Motor neuron (in vitro differentiated cells): ENCODE data around the gene DRAM2. TPM values are rescaled to one million over a fixed set of nuclear protein-coding genes. Genes with fewer than 3 reads are reported as not detected.

Source experiments
- ATAC-seq, 8 experiments: fragments of 200-7000 bp; cut with Tn5 transposase; replicated peaks in 6 of 8; 2 replicates each; pipeline ENCODE4 v1.8.0; 2021; ENCODE audit warnings: mild to moderate bottlenecking in 8 of 8, moderate library complexity in 8 of 8
- H3K27ac ChIP-seq, 2 donors: fragments of 250-450 bp; sonication (Bioruptor Pico); 2 replicates each; pipeline ENCODE4 v1.9.0; 2021; ENCODE audit warnings: antibody characterized with exemption in 2 of 2, mild to moderate bottlenecking in 2 of 2, moderate library complexity in 1 of 2
- H3K4me1 ChIP-seq, 2 donors: fragments of 250-450 bp; sonication (Bioruptor Pico); replicated peaks in 1 of 2; 2 replicates each; pipeline ENCODE4 v1.6.1; 2021; ENCODE audit warnings: antibody characterized with exemption in 2 of 2, mild to moderate bottlenecking in 2 of 2, moderate library complexity in 1 of 2
- H3K4me3 ChIP-seq, 5 donors: fragments of 250-450 bp; sonication (Bioruptor Pico); 2 replicates each; pipeline ENCODE4 v1.9.0; 2021; ENCODE audit warnings: antibody characterized with exemption in 5 of 5, mild to moderate bottlenecking in 5 of 5, moderate library complexity in 4 of 5
- WGBS, 10 experiments: fragments of 450-650 bp; shearing (Covaris generic); methylation state at CpG; one replicate each; pipeline ENCODE4 v1.0.0; 2022; 5-methylcytosine and 5-hydroxymethylcytosine counted together
- in situ Hi-C, 9 experiments: fragments of 400-800 bp; cut with MboI; loops; one replicate each; pipeline ENCODE4 v1.15.0; 2021; ENCODE audit warnings: low sequenced_read_pairs in 9 of 9, low pct_unique_long_range_greater_than_20kb in 2 of 9; ENCODE audit not compliant: unreplicated experiment in 9 of 9
- total RNA-seq, 8 experiments: library from RNA; unstranded; fragments of 300-600 nt; gene quantifications; 2 replicates each; pipeline versions ENCODE4 v1.2.3 to v1.2.4, GENCODE V29; 2022

The DRAM2 gene
- 10 to 100 TPM; 26.8 to 50.3 (median 42.4) TPM for total RNA-seq

DNA sequence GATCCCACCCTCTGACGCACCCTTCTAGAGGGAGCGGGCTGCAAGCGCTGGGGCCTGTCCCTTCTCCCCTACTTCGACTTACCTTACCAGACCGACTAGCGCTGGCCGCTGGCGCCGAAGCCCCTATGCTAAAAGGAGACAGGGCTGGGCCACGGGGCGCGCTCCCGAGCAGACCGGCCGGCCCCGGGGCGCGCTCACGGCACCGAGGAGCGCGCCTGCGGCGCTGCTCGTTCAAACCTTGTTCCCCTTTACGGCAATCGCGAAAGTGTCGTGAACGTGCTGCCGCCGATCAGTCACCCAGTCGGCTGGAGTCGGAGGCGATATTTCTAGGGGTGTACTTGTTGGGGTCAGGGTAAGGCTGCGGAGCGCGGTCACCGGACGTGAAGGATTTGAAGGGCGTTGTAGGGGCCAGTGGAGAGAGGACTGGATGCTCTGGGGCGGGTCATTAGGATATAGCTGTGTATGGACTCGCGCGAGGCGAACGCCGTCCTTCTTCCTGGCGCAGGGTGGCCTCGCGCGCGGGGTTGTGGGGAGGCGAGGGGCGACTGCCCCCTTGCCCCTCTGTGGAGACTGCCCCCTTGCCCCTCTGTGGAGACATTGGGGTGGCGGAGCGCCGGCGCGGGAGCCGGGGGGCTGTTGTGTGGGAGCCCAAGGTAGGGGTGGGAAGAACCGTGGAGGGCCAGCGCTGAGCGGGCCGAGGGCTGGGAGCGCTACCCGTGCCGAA is at the start of gene DRAM2, which contains the start of gene CEPT1:
TSS of gene DRAM2 (minus strand) at position 138 of the 724 bp plus-strand sequence. CDS start 8,539 bp downstream, outside the sequence.
TSS of gene CEPT1 (plus strand) at position 268 of the 724 bp plus-strand sequence. CDS start 7,492 bp downstream, outside the sequence.
- Histone ChIP-seq H3K4me3 (peak within 1 kb of the TSS; percentile 56 to 91 (median 80)), H3K4me1 (peaks cover 6 to 15% of the 10 kb centered on the region in 2 donors), H3K27ac (peak within 1 kb of the TSS; percentile 87 to 89)
- peak; percentile 74 to 90 (median 85) for ATAC-seq
- WGBS, 10 experiments, result 1% methylated on average over 24 to 32 of the region's 68 CpGs; no CpG with 5 or more reads in 8 of the 10 experiments
- in situ Hi-C loops, result no loop called here

DNA sequence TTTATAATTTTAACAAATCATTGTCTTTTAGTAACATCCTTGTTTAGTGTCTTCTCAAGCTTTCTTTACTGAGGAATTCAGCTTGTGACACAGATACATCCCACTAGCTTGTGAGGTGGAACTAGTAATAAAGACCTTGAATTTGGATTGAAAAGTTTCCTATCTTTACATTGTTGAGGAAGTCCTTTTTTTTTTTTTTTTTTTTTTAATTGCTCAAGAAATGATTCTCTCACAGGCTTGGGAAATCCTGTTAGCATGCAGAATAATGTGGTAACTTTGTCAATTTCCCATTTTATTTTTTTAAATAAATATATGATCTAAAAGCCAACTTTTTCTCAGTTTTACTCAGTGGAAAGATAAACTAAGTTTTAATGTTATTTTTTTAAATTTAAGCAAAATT is 44.8 kb upstream of the DRAM2 start:
- in situ Hi-C loops, result no loop called here
- no peak for ATAC-seq
- Histone ChIP-seq H3K4me3 (no peak overlapping the region), H3K27ac (no peak overlapping the region), H3K4me1 (no peaks in the 10 kb centered on the region)

DNA sequence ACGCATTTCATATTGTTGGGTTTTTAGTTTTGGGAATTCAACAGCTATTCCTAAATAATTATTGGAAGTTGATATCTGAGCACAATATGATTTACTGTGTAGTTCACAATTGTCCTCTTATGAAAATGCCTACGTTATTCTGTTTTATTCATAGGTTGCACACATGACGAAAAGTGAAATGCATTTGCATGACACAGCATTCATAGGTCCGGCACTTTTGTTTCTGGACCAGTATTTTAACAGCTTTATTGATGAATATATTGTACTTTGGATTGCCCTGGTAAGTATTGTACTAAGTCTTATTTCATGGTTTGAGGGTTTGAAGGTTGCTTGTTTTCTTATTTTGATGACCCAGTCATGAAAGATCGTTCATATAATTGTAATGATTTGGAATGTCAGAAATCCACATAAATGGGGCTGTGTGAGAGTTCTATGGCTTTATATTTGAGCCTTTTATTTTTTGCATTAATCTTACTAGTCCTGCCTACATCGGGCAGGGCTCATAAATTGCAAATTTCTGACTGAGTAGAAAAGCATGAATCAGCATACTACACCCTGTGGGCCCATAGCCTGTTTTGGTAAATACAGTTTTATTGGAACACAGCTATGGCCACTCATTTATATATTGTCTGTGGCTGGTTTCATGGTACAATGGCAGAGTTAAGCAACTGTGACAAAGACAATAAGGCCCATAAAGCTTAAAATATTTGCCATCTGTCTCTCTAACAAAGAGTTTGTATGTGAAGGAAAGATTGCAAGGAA is 43.6 kb upstream of the DRAM2 start:
- no peak overlapping the region for H3K27ac ChIP-seq
- peak in 3 of 8 experiments; percentile 96 to 99 (median 97) for ATAC-seq
- no peaks in the 10 kb centered on the region for H3K4me1 ChIP-seq
- no peak overlapping the region for H3K4me3 ChIP-seq
- in situ Hi-C loops, result no loop called here
- WGBS, 10 experiments, result 0 to 100% (median 91%) methylated on average over 2 to 6 of the region's 6 CpGs

DNA sequence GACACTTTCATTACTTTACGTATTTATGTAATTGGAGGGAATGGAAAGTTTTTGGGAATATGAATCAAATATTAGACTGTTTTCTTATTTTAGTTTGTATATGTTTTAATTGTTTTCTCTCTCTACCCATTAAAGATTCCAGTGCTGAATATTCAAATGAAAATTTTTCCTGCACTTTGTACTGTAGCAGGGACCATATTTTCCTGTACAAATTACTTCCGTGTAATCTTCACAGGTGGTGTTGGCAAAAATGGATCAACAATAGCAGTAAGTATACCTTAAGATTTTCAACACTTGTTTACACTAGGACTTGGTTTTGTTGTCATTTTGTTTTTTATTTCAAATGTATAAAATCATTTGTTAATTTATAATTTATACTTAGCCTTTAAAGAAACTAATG is 42.2 kb upstream of the DRAM2 start:
- Histone ChIP-seq H3K27ac (no peak overlapping the region), H3K4me1 (no peaks in the 10 kb centered on the region), H3K4me3 (no peak overlapping the region)
- WGBS, 10 experiments, result 83 to 100% (median 97%) methylated on average over 1 to 2 of the region's 2 CpGs
- in situ Hi-C loops, result no loop called here
- ATAC-seq, result no peak

DNA sequence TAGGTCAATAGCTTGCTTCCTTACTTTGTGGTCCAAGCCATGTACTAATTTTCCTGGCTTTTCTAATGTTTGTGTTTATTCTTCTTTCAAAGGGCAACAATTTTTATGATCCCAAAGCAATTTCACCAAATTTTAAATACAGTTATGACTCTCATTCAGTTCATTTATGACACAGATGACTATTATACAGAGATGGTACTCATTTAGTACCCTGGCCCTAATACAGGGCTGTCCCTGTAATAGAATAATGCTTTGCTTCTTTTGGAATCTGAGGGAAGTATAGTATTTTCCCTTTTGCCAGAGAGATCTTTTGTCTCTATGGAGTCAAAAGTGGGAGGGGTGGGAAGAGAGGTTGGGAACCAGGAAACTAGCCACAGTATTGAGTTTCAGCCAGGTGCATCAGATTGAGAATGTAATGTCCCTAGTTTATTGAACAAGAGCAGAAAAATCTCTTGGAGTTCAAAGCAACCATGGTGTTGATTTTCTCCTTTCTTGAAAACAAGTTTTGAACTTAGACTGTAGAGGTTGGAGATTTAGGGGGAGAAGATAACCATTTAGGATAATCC is 40.2 kb upstream of the DRAM2 start:
- H3K4me1 ChIP-seq, result no peaks in the 10 kb centered on the region
- H3K4me3 ChIP-seq, result no peak overlapping the region
- H3K27ac ChIP-seq, result no peak overlapping the region
- in situ Hi-C loops, result no loop called here
- no peak for ATAC-seq

DNA sequence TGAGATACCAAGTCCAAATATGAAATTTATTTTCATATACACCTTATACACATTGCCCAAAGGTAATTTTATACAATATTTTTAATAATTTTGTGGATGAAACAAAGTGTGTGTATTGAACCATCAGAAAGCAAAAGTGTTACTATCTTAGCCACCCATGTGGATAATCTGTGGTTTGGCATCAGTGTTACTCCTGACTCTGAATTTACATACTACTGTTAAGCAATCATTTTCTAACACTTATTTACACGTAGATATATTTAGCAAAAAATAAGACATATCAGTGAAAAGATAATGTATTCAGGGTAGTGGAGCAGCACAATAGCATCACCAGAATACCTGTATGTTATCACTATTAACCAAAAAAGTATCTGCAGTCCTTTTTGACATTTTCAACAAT is 36.8 kb upstream of the DRAM2 start:
- in situ Hi-C loops, result no loop called here
- H3K27ac ChIP-seq, result no peak overlapping the region
- WGBS, 10 experiments, result 30 to 100% (median 88%) methylated on average over 1 of the region's 1 CpG; no CpG with 5 or more reads in 1 of the 10 experiments
- peak in 2 of 8 experiments; percentile 38 to 39 for ATAC-seq
- H3K4me3 ChIP-seq, result no peak overlapping the region
- H3K4me1 ChIP-seq, result no peaks in the 10 kb centered on the region

DNA sequence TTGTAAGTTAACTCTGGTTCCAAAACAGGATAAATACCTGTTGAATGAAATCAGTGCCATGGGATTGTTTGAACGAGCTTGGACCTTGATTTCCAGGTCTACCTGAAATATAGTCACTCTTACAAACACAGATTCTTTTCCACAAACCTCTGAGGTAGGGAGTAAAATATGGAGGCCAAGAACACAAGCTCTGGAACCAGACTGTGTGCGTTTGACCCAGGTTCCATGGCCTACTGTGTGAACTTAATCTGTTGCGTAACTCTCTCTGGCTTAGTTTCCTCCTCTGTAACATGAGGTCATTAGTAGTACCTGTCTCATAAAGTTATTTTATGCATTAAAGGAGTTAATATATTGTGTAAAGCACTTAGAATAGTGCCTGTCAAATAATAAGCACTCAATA is 35.5 kb upstream of the DRAM2 start:
- Histone ChIP-seq H3K4me3 (no peak overlapping the region), H3K4me1 (no peaks in the 10 kb centered on the region), H3K27ac (no peak overlapping the region)
- no peak for ATAC-seq
- in situ Hi-C loops, result no loop called here
- 60 to 100% (median 91%) methylated on average over 1 to 3 of the region's 3 CpGs for WGBS, 10 experiments

DNA sequence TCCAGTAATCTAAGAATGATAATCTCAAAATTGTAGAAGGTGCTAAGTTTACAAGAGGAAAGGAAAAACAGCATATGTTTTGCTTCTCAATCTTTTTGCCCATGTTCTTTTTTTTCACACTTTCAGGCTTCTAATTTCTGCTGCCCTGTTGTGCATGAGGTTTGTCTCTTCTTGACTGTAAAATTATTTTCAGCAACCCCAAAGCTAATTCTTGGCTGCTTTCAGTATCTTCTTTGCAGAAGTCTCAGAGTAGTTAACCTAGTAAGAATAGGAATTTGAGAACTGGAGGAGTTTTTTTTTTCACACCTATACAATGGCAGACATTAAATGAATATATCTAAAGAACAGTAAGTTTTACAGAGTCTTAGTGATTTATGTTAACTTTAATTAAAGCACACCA is 34.2 kb upstream of the DRAM2 start:
- Histone ChIP-seq H3K4me3 (no peak overlapping the region), H3K27ac (no peak overlapping the region), H3K4me1 (no peaks in the 10 kb centered on the region)
- ATAC-seq, result no peak
- in situ Hi-C loops, result no loop called here

DNA sequence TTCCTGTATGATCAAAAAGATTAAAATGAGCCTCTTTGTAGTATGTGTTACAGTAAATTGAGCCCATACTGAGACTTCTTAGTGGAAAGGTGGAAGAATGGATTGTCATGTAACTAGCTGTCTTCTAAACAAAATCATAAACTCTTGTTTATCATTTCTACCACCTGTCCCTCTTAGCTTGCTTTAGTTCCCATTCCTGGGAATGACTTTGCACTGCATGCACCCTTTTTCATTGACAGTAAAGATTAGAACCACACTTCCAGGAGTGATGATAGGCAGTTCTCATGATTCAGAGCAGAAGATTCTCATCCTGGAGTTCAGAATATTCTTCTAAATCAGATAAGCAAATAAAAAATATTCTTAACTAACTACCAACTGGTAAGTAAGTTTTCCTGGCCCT is 32.6 kb upstream of the DRAM2 start:
- Histone ChIP-seq H3K4me1 (no peaks in the 10 kb centered on the region), H3K4me3 (no peak overlapping the region), H3K27ac (no peak overlapping the region)
- in situ Hi-C loops, result no loop called here
- ATAC-seq, result no peak

DNA sequence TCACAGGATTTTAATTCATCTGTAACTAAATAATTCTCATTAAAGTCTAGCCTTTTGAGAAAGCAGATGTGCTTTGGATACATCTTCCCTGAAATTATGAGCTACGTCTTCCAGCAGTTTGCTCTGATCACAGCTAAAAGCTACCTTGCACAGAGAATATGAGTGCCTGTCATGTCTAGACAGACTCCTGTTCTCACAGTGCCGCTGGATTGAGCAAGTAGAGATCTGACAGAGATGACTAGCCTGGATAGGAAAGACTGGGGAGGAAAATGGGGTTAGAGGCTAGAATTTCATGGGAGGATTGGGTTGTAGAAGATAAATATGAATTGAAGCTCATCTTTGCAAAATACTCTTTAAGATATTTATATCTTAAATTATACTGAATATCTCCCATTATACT is 24.3 kb upstream of the DRAM2 start:
- 83 to 100% (median 97%) methylated on average over 1 to 2 of the region's 2 CpGs; no CpG with 5 or more reads in 2 of the 10 experiments for WGBS, 10 experiments
- in situ Hi-C loops, result no loop called here
- no peak for ATAC-seq
- Histone ChIP-seq H3K4me3 (no peak overlapping the region), H3K27ac (no peak overlapping the region), H3K4me1 (peaks cover 2 to 18% of the 10 kb centered on the region in 2 donors)

DNA sequence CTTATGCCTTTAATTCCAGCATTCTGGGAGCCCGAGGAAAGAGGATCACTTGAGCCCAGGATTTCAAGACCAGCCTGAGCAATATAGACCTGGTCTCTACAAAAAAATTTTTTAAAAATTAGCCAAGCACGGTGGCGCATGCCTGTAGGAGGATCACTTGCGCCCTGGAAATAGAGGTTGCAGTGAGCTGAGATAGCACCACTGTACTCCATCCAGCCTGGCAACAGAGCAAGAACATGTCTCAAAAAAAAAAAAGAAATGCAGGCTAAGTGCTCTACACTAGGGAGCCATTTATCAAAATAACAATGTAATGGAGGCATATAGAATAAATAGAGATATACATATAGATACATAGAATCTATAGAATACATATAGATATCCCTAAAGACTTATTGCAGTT is 23.5 kb upstream of the DRAM2 start:
- WGBS, 10 experiments, result 85 to 100% (median 95%) methylated on average over 1 to 4 of the region's 4 CpGs
- Histone ChIP-seq H3K4me1 (peaks cover 2 to 18% of the 10 kb centered on the region in 2 donors), H3K27ac (no peak overlapping the region), H3K4me3 (no peak overlapping the region)
- ATAC-seq, result peak in 1 of 8 experiments; percentile 8
- in situ Hi-C loops, result no loop called here

DNA sequence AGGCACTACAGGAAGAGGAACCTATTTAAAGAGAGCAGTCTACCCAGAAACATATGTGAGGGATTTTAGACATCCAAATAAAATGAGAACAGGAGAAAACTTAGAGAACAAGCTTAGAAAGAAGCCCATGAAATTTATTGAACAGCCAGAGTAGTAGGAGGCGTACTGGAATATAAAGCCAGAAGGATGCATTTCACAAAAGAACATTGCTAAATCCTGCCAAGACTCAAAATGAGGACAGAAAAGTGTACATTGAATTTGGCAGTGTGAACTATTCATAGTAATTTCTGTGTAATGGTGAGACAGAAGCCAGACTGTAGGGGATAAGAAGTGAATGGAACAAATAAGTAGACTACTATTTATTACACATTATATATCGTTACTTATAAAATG is 22.6 kb upstream of the DRAM2 start:
- peaks cover 2 to 18% of the 10 kb centered on the region in 2 donors for H3K4me1 ChIP-seq
- no peak for ATAC-seq
- H3K4me3 ChIP-seq, result no peak overlapping the region
- in situ Hi-C loops, result no loop called here
- no peak overlapping the region for H3K27ac ChIP-seq
- 86 to 100% (median 100%) methylated on average over 1 to 2 of the region's 2 CpGs; no CpG with 5 or more reads in 1 of the 10 experiments for WGBS, 10 experiments

DNA sequence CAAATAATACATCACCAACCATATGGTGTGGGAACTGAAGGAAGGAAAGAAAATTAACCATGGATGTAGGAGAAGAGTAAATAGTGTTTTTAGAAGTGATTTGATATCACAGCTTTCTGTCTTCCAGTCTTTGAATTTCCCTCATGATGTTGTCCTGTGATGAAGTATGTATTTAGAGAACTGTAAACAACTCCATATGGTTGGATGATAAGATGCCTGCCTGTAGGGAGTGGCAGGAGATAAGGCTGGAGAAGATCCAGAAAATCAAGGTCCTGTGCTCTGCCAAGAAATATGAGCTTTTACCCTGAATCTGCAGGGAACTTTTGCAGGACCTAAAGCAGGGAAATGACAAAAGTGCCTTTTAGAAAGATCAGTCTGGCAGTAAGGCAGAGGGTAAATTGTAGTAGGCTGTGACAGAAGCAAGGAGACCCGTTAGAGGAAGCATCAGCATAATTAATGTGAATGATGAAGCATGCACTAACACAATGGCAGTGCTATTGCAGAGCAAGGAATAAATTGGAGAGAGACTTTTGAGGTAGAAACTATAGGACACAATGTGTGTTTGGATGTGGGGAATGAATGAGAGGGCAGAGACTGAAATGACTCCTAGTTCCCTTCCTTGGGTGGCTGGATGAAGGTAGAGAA is 22.1 kb upstream of the DRAM2 start:
- Histone ChIP-seq H3K4me1 (peaks cover 2 to 18% of the 10 kb centered on the region in 2 donors), H3K4me3 (no peak overlapping the region), H3K27ac (no peak overlapping the region)
- WGBS, 10 experiments, result 0 to 60% (median 13%) methylated on average over 1 of the region's 1 CpG; no CpG with 5 or more reads in 2 of the 10 experiments
- in situ Hi-C loops, result no loop called here
- peak in 4 of 8 experiments; percentile 56 to 61 (median 60) for ATAC-seq
